ENCODE data around the gene ATRNL1. TPM values are rescaled to one million over a fixed set of nuclear protein-coding genes. Genes with fewer than 3 reads are reported as not detected.

The ATRNL1 gene
- total RNA-seq, 1 donor from 2014 or later, result 15.5 TPM

GRCh38 chr10:115051216-115051615 is 41.9 kb upstream of the ATRNL1 start:
- intact Hi-C loops (cut with DNase I), result no loop called here
- H3K4me1 ChIP-seq, result no peaks in the 10 kb centered on the region
- no peaks in the 10 kb centered on the region for H3K9me3 ChIP-seq
- no peak overlapping the region for H3K4me3 ChIP-seq
- no peaks in the 10 kb centered on the region for H3K27me3 ChIP-seq
- no peak for TF ChIP-seq CTCF (IDR thresholded peaks at IDR 0.05)
- no peak for TF ChIP-seq POLR2A (IDR thresholded peaks at IDR 0.05)
- no peak overlapping the region for H3K27ac ChIP-seq
- no peak for DNase-seq (ENCODE audit: extremely low spot score in 2 of 2)
- no peaks in the 10 kb centered on the region for H3K36me3 ChIP-seq

- TF ChIP-seq POLR2AphosphoS5 (IDR thresholded peaks at IDR 0.05; ENCODE audit: insufficient read depth in 1 of 2, low read depth in 1 of 2) (no peak), POLR2A (IDR thresholded peaks at IDR 0.05) (no peak), CTCF (IDR thresholded peaks at IDR 0.05) (no peak)
- intact Hi-C loops (cut with DNase I), result no loop called here
- no peaks in the 10 kb centered on the region for H3K9me3 ChIP-seq
Observed at GRCh38 chr10:115052226-115052625, 40.9 kb upstream of the ATRNL1 start.

GRCh38 chr10:115052728-115053127 is 40.4 kb upstream of the ATRNL1 start:
- intact Hi-C loops (cut with DNase I), result no loop called here
- no peak overlapping the region for H3K4me3 ChIP-seq
- no peak for TF ChIP-seq CTCF (IDR thresholded peaks at IDR 0.05)
- no peak for TF ChIP-seq POLR2A (IDR thresholded peaks at IDR 0.05)
- TF ChIP-seq POLR2AphosphoS5 (IDR thresholded peaks at IDR 0.05; ENCODE audit: insufficient read depth in 1 of 2, low read depth in 1 of 2), result no peak
- H3K9me3 ChIP-seq, result no peaks in the 10 kb centered on the region
- H3K27me3 ChIP-seq, result no peaks in the 10 kb centered on the region
- no peak overlapping the region for H3K27ac ChIP-seq
- H3K36me3 ChIP-seq, result no peaks in the 10 kb centered on the region
- no peaks in the 10 kb centered on the region for H3K4me1 ChIP-seq
- DNase-seq (ENCODE audit: extremely low spot score in 2 of 2), result no peak

More at GRCh38 chr10:115052226-115052625, 40.9 kb upstream of the ATRNL1 start:
- Histone ChIP-seq H3K27ac (no peak overlapping the region), H3K4me3 (no peak overlapping the region), H3K27me3 (no peaks in the 10 kb centered on the region), H3K4me1 (no peaks in the 10 kb centered on the region), H3K36me3 (no peaks in the 10 kb centered on the region)
- DNase-seq (ENCODE audit: extremely low spot score in 2 of 2), result no peak

- Histone ChIP-seq H3K4me3 (no peak overlapping the region), H3K9me3 (no peaks in the 10 kb centered on the region), H3K36me3 (no peaks in the 10 kb centered on the region), H3K4me1 (no peaks in the 10 kb centered on the region), H3K27me3 (no peaks in the 10 kb centered on the region), H3K27ac (no peak overlapping the region)
- TF ChIP-seq POLR2A (IDR thresholded peaks at IDR 0.05) (no peak), CTCF (IDR thresholded peaks at IDR 0.05) (no peak), POLR2AphosphoS5 (IDR thresholded peaks at IDR 0.05; ENCODE audit: insufficient read depth in 1 of 2, low read depth in 1 of 2) (no peak)
- intact Hi-C loops (cut with DNase I), result no loop called here
- no peak for DNase-seq (ENCODE audit: extremely low spot score in 2 of 2)
Observed at GRCh38 chr10:115056186-115056585, 37.0 kb upstream of the ATRNL1 start.

DNA sequence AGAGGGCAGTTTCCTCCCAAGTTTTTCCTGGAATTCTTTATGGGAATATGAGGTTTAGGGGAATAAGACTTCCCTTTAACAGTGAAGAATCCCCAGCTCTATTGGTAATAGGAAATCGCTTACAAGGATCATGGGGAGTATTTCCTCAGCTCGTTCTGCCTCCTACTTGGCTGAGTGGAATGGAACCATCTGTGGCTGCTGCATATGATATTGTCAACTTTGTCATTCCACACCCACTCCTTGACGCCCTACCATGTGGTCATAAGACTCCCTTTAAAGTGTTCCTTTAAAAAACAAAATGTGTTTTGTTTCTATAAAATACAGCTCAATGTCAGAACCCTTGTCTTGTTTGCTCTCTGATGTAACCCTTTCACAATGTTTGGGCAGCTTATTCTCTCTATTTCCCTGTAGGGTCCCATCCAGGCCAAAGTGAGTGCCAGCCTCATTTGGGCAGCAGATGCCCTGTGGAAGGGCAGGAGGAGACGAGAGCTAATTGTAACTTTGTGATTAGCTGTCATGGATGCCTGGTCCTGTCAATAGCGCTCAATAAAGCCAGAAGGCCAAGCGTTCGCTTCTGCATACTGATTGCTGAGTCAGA is 33.8 kb upstream of the ATRNL1 start:
- H3K9me3 ChIP-seq, result no peaks in the 10 kb centered on the region
- no peak overlapping the region for H3K27ac ChIP-seq
- TF ChIP-seq CTCF (IDR thresholded peaks at IDR 0.05) (no peak), POLR2AphosphoS5 (IDR thresholded peaks at IDR 0.05; ENCODE audit: insufficient read depth in 1 of 2, low read depth in 1 of 2) (no peak), POLR2A (IDR thresholded peaks at IDR 0.05) (no peak)
- H3K4me1 ChIP-seq, result no peaks in the 10 kb centered on the region
- H3K36me3 ChIP-seq, result no peaks in the 10 kb centered on the region
- H3K27me3 ChIP-seq, result no peaks in the 10 kb centered on the region
- DNase-seq (ENCODE audit: extremely low spot score in 2 of 2), result no peak
- intact Hi-C loops (cut with DNase I), result no loop called here
- H3K4me3 ChIP-seq, result no peak overlapping the region
